Measurements from ENCODE around the gene ABHD17A.

Gene ABHD17A

DNA sequence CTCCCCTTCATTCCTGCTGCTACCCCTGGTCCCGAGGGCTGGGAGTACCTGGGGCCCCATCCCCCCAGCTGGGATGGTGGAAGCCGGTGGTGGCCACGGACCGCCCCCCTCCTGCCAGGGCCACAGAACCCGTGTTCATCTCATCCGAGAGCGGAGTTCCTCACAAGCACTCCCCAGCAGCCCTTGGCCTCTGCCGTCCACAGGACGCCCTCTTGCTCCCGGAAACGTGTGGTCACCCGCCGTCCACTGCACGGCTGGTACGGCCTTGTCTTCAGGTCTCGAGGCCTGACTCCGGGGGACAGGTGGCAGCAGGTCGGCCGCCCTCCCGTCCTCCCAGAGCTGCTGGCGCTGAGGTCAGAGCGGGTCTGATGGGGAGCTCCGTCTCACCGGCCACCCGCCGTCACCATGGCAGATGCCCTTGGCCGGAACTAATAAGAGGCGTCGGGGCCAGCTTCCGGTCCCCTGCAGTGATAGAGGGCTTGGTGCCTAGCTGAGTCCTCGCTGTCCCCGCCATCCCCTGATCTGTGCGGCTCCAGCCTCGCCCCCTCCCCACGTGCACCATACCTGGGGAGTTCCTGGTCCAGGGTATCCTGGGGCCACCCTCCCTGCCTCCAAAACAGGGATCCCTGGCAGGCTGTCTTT, 39.1 kb upstream of the ABHD17A start:
- no peak for TF ChIP-seq ZFX (IDR thresholded peaks at IDR 0.05; ENCODE audit: borderline replicate concordance)
- TF ChIP-seq, protein P1, sequence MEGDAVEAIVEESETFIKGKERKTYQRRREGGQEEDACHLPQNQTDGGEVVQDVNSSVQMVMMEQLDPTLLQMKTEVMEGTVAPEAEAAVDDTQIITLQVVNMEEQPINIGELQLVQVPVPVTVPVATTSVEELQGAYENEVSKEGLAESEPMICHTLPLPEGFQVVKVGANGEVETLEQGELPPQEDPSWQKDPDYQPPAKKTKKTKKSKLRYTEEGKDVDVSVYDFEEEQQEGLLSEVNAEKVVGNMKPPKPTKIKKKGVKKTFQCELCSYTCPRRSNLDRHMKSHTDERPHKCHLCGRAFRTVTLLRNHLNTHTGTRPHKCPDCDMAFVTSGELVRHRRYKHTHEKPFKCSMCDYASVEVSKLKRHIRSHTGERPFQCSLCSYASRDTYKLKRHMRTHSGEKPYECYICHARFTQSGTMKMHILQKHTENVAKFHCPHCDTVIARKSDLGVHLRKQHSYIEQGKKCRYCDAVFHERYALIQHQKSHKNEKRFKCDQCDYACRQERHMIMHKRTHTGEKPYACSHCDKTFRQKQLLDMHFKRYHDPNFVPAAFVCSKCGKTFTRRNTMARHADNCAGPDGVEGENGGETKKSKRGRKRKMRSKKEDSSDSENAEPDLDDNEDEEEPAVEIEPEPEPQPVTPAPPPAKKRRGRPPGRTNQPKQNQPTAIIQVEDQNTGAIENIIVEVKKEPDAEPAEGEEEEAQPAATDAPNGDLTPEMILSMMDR (IDR thresholded peaks at IDR 0.05), result no peak
- H3K27ac ChIP-seq, result no peak overlapping the region

DNA sequence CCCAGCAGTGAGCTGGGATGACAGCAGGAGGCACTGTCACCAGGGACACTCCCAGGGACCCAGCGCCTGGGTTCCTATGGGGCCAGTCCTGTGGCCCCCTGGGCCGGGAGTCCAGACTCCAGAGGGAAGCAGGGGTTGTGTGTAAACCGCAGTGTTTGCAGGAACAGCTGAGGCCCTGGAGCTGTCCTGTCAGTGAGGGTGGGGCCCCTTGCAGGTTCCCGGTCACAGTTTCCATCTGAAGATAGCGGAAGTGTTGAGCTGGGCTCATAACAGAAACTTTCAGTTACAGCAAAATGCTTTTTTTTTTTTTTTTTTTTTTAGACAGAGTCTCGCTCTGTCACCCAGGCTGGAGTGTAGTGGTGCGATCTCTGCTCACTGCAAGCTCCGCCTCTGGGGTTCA, 38.0 kb upstream of the ABHD17A start:
- H3K27ac ChIP-seq, result no peak overlapping the region
- TF ChIP-seq, protein P1 (IDR thresholded peaks at IDR 0.05), result no peak
- TF ChIP-seq ZFX (IDR thresholded peaks at IDR 0.05; ENCODE audit: borderline replicate concordance), result no peak

DNA sequence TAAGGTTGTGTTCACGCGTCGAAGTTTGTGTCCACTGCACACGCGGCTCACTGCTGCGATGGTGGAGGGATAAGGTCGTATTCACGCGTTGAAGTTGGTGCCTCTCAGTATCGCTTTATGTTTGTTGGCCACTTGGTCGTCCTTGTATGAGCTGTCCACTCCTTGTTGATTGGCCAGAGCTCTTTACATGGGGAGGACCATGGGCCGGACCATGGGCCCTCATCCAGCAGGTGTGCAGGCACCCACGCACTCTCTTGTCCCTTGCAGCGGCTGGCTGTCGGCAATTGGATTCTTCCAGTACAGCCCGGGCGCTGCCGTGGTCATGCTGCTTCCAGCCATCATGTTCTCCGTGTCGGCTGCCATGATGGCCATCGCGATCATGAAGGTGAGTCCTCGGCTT, 37.5 kb upstream of the ABHD17A start:
- H3K27ac ChIP-seq, result no peak overlapping the region

DNA sequence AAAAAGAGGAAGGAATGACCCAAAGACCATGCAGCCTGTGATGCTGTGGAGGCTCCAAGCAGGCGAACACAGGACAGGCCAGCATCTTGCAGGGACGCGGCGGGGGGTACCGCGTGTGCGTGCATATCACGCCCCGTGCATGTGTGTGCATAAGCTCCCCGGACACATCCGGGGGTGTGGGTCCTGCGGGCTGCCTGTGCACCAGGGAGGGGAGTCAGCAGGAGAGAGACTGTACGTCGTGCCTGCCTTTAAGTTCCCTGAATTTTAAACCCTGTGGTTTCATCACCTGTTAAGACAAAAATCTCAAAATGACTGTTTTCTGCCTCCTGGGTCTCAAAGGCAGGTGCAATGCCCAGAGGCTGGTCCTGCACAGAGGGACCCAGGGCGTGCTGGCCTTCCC, 36.5 kb upstream of the ABHD17A start:
- TF ChIP-seq ZFX (IDR thresholded peaks at IDR 0.05; ENCODE audit: borderline replicate concordance), result no peak
- TF ChIP-seq, protein P1 (IDR thresholded peaks at IDR 0.05), result no peak
- no peak overlapping the region for H3K27ac ChIP-seq

More for the DNA sequence above, 37.5 kb upstream of the ABHD17A start:
- no peak for TF ChIP-seq ZFX (IDR thresholded peaks at IDR 0.05; ENCODE audit: borderline replicate concordance)

DNA sequence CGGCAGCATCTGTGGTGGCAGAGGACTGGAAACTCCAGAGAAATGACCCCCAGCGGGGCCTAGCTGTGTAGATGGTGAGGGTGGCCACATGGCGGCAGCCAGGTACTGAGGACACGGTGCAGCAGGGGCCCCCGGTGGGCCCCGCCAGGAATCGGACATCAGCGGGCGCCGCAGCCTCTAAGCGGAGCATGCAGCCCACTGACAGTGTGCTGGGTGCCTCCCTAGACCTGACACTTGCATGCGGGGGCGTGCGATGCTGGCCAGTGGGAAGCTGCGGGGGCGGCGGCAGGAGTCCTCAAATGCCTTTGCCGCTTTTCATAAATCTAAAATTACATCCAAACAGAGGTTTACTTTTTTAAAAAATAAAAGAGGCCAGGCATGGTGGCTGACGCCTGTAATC, 36.0 kb upstream of the ABHD17A start:
- H3K27ac ChIP-seq, result no peak overlapping the region
- TF ChIP-seq, protein P1 (IDR thresholded peaks at IDR 0.05), result no peak
- no peak for TF ChIP-seq ZFX (IDR thresholded peaks at IDR 0.05; ENCODE audit: borderline replicate concordance)

DNA sequence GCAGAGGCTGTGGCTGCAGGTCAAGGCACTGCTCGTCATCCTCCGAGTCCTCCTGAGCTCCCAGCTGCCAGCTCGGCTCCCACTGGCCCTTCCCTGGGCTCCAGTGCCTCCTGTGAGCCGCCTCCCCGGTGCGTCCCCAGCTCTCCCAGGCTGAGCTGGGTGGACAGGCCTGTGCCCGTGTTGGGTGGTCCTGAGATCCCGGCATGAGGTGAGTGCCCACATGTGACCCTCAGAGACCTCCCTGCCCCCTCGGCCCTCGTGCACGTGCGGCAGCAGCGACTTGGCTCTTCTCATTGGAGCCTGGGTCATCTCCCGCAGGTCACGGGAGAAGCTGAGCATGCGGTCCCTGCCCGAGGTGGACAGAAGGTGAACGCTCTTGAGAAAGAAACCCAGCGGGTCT, 35.3 kb upstream of the ABHD17A start:
- TF ChIP-seq, protein P1 (IDR thresholded peaks at IDR 0.05), result no peak
- no peak for TF ChIP-seq ZFX (IDR thresholded peaks at IDR 0.05; ENCODE audit: borderline replicate concordance)
- no peak overlapping the region for H3K27ac ChIP-seq

DNA sequence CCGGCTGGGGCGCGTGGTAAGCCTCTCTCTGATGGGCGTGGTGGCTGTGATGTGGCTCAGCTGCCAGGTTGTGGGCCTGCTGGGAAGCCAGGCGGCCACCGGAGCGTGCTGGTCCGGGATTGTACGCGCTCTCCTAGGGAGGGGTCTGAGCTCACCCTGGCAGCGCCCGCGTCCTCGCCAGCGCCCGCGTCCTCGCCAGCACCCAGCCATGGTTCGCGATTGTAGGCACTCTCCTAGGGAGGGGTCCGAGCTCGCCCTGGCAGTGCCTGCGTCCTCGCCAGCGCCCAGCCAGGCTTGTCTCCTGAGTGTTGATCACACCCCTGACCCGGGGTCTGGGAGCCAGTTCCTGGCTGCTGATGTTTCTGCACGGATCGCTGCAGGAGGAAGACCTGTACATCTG, 33.7 kb upstream of the ABHD17A start:
- no peak for TF ChIP-seq ZFX (IDR thresholded peaks at IDR 0.05; ENCODE audit: borderline replicate concordance)
- TF ChIP-seq, protein P1 (IDR thresholded peaks at IDR 0.05), result no peak
- H3K27ac ChIP-seq, result no peak overlapping the region

DNA sequence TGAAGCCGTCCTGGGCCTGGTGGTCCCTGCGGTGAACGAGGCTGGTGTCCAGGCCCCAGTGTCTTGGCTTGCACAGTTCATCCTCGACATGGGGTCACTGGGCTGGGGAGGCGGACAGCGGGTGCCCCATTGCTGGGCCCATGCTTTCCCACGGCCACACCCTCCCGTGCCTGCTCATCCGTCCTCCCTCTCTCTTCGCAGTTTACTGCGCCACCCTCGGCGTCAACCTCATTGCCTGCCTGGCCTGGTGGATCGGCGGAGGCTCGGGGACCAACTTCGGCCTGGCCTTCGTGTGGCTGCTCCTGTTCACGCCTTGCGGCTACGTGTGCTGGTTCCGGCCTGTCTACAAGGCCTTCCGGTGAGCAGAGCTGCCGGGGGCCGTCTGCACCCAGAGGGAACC, 32.6 kb upstream of the ABHD17A start:
- H3K27ac ChIP-seq, result no peak overlapping the region

More for the DNA sequence above, 32.6 kb upstream of the ABHD17A start:
- TF ChIP-seq, protein P1 (IDR thresholded peaks at IDR 0.05), result no peak
- no peak for TF ChIP-seq ZFX (IDR thresholded peaks at IDR 0.05; ENCODE audit: borderline replicate concordance)

Measured in 22Rv1 (cell line).